Osteocyte (in vitro differentiated cells): Measurements from ENCODE around the gene HIPK2. TPM values are rescaled to one million over a fixed set of nuclear protein-coding genes. Genes with fewer than 3 reads are reported as not detected.
A peak's percentile ranks its signal among the peaks of the same experiment; 100 is the strongest.

Experiments
- DNase-seq: peaks from one replicate; pipeline ENCODE4 v3.0.0; 2021; ENCODE audit warnings: mixed read lengths; ENCODE audit not compliant: unreplicated experiment; ENCODE audit errors: extremely low spot score
- H3K27ac Mint-ChIP-seq: one replicate; pipeline ENCODE4 v1.8.0; 2021; ENCODE audit warnings: mild to moderate bottlenecking, mixed read lengths; ENCODE audit not compliant: unreplicated experiment
- H3K27me3 Mint-ChIP-seq: one replicate; pipeline ENCODE4 v1.8.0; 2021; ENCODE audit warnings: mixed read lengths; ENCODE audit not compliant: unreplicated experiment
- H3K36me3 Mint-ChIP-seq: one replicate; pipeline ENCODE4 v1.8.0; 2021; ENCODE audit warnings: mixed read lengths; ENCODE audit not compliant: unreplicated experiment
- H3K4me1 Mint-ChIP-seq: one replicate; pipeline ENCODE4 v1.8.0; 2021; ENCODE audit warnings: mixed read lengths; ENCODE audit not compliant: unreplicated experiment
- H3K4me3 Mint-ChIP-seq: one replicate; pipeline ENCODE4 v1.8.0; 2021; ENCODE audit warnings: mild to moderate bottlenecking, moderate library complexity, mixed read lengths; ENCODE audit not compliant: unreplicated experiment
- H3K9me3 Mint-ChIP-seq: one replicate; pipeline ENCODE4 v1.8.0; 2021; ENCODE audit warnings: mixed read lengths; ENCODE audit not compliant: unreplicated experiment
- total RNA-seq: library from RNA; stranded (reverse); gene quantifications from 2 replicates; pipeline ENCODE4 v1.2.1, GENCODE V29; 2021
- TF ChIP-seq, protein P1 (sequence below): fragments of 200-600 bp; sonication (generic); IDR thresholded peaks from 2 replicates; pipeline ENCODE4 v1.5.0; 2021; ENCODE audit warnings: antibody characterized with exemption, mild to moderate bottlenecking, moderate library complexity

The HIPK2 gene
- total RNA-seq, 1 donor from 2014 or later, result 90.8 TPM

DNA sequence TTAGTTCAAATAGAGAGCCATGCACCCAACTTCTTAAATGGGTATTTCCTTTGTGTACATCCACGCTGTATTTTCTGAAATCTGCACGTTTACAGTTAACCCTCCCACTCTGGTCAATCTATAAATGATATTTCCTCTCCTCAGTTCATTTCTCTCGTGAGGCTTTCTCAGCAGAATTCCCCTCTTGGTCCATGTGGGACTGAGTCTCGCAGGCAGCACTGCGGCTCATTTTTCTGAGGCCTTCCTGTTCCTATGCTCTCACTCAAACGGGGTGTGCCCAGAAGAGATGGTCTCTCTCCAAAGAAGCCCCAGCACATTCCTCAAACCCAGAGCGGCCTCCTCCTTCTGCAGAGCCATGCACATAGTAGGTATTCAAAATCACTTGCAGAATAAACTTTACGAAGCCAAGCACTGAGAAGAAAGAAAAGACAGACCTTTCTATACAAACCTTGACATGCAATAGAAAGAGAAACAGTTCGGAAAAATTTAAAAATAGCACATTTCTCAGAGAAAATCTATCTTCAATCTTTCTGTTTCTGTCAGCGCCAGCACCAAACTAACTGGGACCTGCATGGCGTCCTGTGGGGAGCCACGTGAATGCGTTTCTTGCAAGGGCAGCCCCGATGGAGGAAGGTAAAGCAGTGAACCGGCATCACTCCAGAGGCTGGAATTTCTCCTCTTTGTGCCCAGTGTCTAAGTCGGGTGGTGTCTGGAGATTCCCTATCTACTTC, 77.1 kb downstream of the HIPK2 start:
- Mint-ChIP-seq H3K36me3 (peaks cover 9% of the 10 kb centered on the region), H3K27ac (peak overlapping the region; percentile 0), H3K27me3 (no peaks in the 10 kb centered on the region), H3K9me3 (no peaks in the 10 kb centered on the region), H3K4me1 (peaks cover 39% of the 10 kb centered on the region), H3K4me3 (no peak overlapping the region)
- TF ChIP-seq, protein P1, sequence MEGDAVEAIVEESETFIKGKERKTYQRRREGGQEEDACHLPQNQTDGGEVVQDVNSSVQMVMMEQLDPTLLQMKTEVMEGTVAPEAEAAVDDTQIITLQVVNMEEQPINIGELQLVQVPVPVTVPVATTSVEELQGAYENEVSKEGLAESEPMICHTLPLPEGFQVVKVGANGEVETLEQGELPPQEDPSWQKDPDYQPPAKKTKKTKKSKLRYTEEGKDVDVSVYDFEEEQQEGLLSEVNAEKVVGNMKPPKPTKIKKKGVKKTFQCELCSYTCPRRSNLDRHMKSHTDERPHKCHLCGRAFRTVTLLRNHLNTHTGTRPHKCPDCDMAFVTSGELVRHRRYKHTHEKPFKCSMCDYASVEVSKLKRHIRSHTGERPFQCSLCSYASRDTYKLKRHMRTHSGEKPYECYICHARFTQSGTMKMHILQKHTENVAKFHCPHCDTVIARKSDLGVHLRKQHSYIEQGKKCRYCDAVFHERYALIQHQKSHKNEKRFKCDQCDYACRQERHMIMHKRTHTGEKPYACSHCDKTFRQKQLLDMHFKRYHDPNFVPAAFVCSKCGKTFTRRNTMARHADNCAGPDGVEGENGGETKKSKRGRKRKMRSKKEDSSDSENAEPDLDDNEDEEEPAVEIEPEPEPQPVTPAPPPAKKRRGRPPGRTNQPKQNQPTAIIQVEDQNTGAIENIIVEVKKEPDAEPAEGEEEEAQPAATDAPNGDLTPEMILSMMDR, result no peak
- no peak for DNase-seq

DNA sequence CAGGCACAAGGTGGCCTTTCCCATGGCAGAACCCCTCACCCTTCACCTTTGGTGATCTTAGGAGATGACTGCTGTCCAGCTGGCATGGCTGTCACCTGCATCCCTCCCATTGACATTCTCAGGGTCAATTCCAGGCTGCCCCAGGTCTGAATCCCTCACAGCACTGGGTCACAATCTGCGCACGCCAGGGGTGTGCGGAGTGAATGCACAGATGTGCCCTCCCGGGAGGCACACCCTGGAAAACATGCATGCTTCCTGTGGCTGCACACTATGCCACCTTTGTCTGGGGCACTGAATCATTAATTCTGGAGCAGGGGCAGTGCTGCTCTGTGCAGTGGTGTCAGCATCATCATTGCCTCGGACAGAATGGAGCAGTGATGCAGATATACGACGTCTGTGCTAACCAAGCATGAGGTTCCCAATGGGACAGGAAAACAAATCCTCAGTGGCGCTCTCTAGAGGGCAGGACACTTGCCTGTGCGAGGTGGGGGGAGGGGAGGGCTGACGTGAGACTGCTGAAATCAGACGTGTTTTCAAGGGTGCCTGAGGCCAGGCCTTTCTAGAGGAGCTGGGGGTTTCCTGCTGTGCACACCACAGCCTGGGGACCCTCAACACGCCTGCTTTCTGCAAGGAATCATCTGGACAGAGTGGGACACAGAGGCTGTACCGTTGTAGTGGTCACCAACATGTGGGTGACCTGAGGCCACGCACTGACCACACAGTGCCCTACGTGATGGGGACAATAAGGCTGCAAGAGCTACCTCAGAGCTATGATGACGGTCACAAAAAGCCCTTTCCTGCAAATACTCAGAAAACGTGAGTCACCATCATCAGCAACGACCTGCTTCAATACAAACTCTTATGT, 77.9 kb downstream of the HIPK2 start:
- DNase-seq, result no peak
- peaks cover 44% of the 10 kb centered on the region for H3K4me1 Mint-ChIP-seq
- H3K4me3 Mint-ChIP-seq, result no peak overlapping the region
- no peaks in the 10 kb centered on the region for H3K9me3 Mint-ChIP-seq
- peaks cover 9% of the 10 kb centered on the region for H3K36me3 Mint-ChIP-seq
- H3K27ac Mint-ChIP-seq, result no peak overlapping the region
- no peaks in the 10 kb centered on the region for H3K27me3 Mint-ChIP-seq
- TF ChIP-seq, protein P1, result no peak

DNA sequence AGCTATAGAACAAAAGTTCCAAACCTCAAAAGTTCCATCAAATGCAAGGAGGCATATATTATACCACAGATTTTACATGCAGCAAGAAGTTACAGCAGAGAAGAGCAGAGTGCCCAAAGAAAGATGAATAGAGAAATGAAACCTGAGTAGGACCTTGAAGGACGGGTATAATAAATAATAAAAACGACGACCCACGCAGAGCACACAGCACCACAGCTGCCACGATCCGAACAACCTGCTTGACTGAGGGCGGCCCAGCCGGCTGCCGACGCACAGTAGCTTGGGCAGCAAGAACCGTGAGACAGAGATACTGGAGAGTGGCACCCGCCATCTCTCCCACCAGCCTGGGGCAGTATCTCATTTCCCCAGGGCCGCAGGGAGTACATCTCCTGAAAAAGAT, 79.0 kb downstream of the HIPK2 start:
- DNase-seq, result no peak
- TF ChIP-seq, protein P1, result no peak
- H3K27me3 Mint-ChIP-seq, result no peaks in the 10 kb centered on the region
- H3K4me1 Mint-ChIP-seq, result peaks cover 44% of the 10 kb centered on the region
- H3K27ac Mint-ChIP-seq, result peak overlapping the region; percentile 40
- H3K36me3 Mint-ChIP-seq, result peaks cover 12% of the 10 kb centered on the region
- no peaks in the 10 kb centered on the region for H3K9me3 Mint-ChIP-seq
- H3K4me3 Mint-ChIP-seq, result no peak overlapping the region

DNA sequence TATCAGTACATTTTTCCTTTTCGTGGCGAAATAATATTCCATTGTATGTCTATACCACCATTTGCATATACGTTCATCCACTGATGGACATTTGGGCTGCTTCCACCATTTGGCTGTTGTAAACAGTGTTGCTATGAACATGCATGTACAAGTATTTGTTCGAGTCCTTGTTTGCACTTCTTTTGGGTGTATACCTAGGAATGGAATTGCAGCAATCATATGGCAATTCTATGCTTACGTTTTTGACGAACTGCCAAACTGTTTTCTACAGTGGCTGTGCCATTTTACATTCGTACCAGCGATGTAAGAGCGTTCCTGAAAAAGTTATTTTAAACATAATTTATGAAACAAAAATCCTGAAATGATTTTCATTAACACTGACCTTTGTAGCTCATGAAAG, 79.5 kb downstream of the HIPK2 start:
- no peak overlapping the region for H3K27ac Mint-ChIP-seq
- no peaks in the 10 kb centered on the region for H3K9me3 Mint-ChIP-seq
- no peak overlapping the region for H3K4me3 Mint-ChIP-seq
- peaks cover 12% of the 10 kb centered on the region for H3K36me3 Mint-ChIP-seq
- TF ChIP-seq, protein P1, result no peak
- peaks cover 42% of the 10 kb centered on the region for H3K4me1 Mint-ChIP-seq
- no peaks in the 10 kb centered on the region for H3K27me3 Mint-ChIP-seq
- no peak for DNase-seq

DNA sequence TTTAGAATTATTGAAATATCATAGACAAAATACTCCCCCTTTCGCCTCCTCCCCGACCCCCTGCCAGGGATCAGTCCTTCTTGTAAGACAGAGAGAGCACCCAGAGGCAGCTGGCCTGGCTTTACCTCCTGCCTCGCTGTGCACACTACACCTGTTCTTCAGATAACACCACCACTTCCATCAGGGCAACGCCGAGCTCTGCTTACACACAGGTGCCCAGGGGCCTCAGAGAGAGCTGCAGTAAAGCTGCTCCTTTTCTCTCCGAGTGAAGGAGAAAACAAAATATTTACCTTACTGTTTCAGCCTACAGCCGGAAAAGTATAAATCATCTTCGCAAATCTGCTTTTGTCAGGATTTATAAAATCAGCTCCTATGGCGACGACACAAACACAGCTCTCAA, 80.7 kb downstream of the HIPK2 start:
- H3K9me3 Mint-ChIP-seq, result no peaks in the 10 kb centered on the region
- peak overlapping the region; percentile 14 for H3K27ac Mint-ChIP-seq
- TF ChIP-seq, protein P1, result no peak
- no peak overlapping the region for H3K4me3 Mint-ChIP-seq
- peaks cover 12% of the 10 kb centered on the region for H3K36me3 Mint-ChIP-seq
- peaks cover 29% of the 10 kb centered on the region for H3K4me1 Mint-ChIP-seq
- DNase-seq, result no peak
- no peaks in the 10 kb centered on the region for H3K27me3 Mint-ChIP-seq
